ENCODE measurements around the gene FAM131B.

FAM131B gene

GRCh38 chr7:143381427-143382125 lies 19.1 kb upstream of the FAM131B start:
- TF ChIP-seq, protein P1, sequence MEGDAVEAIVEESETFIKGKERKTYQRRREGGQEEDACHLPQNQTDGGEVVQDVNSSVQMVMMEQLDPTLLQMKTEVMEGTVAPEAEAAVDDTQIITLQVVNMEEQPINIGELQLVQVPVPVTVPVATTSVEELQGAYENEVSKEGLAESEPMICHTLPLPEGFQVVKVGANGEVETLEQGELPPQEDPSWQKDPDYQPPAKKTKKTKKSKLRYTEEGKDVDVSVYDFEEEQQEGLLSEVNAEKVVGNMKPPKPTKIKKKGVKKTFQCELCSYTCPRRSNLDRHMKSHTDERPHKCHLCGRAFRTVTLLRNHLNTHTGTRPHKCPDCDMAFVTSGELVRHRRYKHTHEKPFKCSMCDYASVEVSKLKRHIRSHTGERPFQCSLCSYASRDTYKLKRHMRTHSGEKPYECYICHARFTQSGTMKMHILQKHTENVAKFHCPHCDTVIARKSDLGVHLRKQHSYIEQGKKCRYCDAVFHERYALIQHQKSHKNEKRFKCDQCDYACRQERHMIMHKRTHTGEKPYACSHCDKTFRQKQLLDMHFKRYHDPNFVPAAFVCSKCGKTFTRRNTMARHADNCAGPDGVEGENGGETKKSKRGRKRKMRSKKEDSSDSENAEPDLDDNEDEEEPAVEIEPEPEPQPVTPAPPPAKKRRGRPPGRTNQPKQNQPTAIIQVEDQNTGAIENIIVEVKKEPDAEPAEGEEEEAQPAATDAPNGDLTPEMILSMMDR (conservative IDR thresholded peaks at IDR 0.05; ENCODE audit: low read depth, low read length) = no peak
- DNase-seq (ENCODE audit: low read depth) = no peak
- H3K4me3 ChIP-seq (ENCODE audit: low read length) = peak overlapping the region; percentile 93

GRCh38 chr7:143380646-143381426 lies 18.3 kb upstream of the FAM131B start, which contains the start of gene ZYX:
TSS of gene ZYX (plus strand) at chr7:143381345. CDS start at chr7:143381572, 227 bp downstream.
- H3K4me3 ChIP-seq (ENCODE audit: low read length) = peak within 1 kb of the TSS; percentile 93
- DNase-seq (ENCODE audit: low read depth) = peak; percentile 74
- TF ChIP-seq, protein P1 (conservative IDR thresholded peaks at IDR 0.05; ENCODE audit: low read depth, low read length) = no peak

DNA sequence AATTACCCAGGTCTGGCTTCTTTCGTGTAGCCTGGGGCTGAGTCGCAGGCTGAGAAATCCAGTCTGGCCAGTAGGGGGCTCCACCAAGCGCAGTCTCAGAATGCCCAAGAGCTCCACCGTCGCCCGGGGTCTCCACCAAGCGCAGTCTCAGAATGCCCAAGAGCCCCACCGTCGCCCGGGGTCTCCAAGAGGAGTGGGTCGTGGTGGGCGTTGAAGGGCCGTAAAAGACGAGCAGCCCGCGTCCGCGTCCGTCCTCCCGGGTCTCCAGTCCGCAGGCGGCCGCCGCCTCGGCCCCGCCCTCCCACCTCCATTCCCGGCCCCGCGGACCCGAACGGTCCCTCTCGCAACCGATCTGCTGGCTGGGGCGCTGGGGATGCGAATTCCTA lies 17.7 kb upstream of the FAM131B start:
- H3K4me3 ChIP-seq (ENCODE audit: low read length) = peak overlapping the region; percentile 93
- TF ChIP-seq, protein P1 (conservative IDR thresholded peaks at IDR 0.05; ENCODE audit: low read depth, low read length) = peak; percentile 88

GRCh38 chr7:143379611-143380259 lies 17.2 kb upstream of the FAM131B start:
- no peak for DNase-seq (ENCODE audit: low read depth)
- peak overlapping the region; percentile 93 for H3K4me3 ChIP-seq (ENCODE audit: low read length)
- TF ChIP-seq, protein P1 (conservative IDR thresholded peaks at IDR 0.05; ENCODE audit: low read depth, low read length) = no peak

More for the DNA sequence above, 17.7 kb upstream of the FAM131B start:
- DNase-seq (ENCODE audit: low read depth) = peak; percentile 35

DNA sequence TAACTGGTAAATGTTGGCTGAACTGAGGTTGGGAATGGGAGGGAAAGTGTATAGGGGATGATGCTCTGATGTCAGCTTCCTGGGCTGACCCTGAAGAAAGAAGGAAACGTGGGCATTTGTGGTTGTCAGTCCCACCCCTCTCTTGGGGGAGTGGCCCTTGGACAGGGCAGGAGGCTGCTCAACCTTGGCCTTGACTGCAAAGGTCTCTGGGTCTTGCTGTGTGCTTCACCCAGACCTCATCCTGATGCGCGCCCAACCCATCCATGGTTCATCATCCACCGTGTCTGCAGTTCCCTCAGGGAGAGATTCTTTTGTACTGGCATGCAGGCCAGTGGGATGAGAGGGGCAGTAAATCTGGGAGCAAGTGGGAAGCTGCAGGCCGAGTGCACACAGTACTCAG lies 13.9 kb upstream of the FAM131B start:
- TF ChIP-seq, protein P1 (conservative IDR thresholded peaks at IDR 0.05; ENCODE audit: low read depth, low read length) = no peak
- H3K4me3 ChIP-seq (ENCODE audit: low read length) = no peak overlapping the region
- no peak for DNase-seq (ENCODE audit: low read depth)

GRCh38 chr7:143375298-143376034 lies 13.0 kb upstream of the FAM131B start:
- no peak for DNase-seq (ENCODE audit: low read depth)
- H3K4me3 ChIP-seq (ENCODE audit: low read length) = no peak overlapping the region
- TF ChIP-seq, protein P1 (conservative IDR thresholded peaks at IDR 0.05; ENCODE audit: low read depth, low read length) = no peak

All from retinal pigment epithelial cell (primary cell).